GF-D8 (cell line): ENCODE data around the gene ANKRD28.

ENCODE experiments used
- DNase-seq: peaks from one replicate; lab custom pipeline; 2025; lab: John Stamatoyannopoulos, UW

Gene ANKRD28

DNA sequence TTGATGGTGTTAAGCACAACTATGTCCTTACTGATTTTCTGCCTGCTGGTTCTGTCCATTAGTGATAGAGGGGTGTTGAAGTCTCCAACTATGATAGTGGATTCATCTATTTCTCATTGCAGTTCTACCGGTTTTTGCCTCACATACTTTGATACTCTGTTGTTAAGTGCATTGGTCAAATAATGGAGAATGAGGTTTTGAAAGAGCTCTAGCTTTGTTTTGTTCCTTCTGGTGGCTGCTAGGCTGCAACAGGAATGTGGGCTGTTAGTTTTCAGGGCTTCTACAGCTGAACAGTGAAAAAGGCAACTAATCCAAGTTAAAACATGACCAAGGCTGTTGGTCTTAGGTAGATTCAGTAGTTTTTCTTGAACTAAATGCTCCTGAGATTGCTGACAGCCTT lies 133.6 kb downstream of the ANKRD28 start:
- no peak for DNase-seq

DNA sequence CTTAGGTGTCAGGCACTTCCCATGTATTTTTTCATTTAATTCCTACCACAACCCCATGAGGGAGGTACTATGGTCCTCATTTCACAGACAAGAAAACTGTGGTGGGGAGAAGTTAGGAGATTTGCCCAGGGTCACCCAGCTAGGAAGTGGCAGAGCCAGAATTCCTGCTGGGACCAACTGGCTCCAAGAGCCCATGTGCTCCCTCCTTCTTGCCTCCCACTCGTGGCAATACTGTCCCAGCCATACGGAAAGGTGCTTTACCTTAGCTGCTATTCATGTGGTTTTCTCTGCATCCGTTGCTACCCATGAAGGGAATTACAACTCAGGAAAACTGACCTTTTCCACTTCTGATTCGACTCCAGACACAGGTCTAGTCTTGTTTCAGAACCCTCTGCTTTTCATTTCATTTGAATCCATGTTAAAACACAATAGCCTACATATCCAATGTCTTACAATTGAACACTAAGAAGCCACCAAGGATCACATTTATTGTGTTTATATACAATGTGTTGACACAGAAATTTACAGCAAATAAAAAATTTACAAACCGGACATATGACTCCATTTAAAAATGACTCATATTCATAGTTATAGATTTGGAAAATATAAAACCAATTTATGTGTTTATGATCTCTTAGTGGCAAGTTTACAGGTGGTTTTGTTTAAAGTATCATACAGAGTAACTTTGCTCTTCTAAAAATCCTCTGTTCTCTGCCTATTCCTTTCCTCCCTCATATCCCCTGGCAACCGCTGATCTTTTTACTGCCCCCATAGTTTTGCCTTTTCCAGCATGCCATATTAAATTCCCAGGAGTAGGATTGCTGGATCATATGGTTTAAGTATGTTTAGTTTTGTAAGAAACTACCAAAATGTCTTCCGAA lies 137.5 kb downstream of the ANKRD28 start:
- no peak for DNase-seq

DNA sequence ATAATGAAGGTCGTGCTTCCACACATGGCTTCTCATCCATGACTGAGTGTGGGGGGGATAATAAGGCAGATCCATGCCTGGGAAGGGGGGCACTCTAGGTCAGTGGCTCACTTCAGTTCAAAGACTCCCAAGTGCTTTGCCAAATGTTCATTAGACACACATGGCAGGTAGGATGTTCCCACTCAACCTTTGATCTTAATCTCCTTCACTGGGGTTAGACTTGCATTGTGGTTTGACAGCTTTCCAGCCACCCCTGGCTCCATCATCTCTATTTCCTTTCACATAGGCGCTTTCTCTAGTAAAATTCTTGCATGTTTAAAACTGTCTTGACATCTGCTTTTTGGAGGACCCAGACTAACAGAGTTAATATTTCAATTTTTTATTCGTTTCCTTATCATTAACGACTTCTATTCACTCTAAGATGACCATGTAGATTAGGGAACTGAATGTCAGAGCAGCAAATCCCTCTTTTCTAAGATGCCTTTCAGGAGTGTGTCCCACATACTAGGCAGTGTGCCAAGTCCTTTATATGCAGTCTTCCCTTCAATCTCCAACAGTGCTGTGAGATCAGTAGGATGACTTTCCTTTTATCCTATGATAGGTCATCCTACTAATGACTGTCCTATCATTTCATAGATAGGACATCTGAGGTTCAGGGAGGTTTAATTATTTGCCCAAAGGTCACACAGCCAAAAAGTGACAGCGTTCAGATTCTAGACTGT lies 138.4 kb downstream of the ANKRD28 start:
- no peak for DNase-seq

DNA sequence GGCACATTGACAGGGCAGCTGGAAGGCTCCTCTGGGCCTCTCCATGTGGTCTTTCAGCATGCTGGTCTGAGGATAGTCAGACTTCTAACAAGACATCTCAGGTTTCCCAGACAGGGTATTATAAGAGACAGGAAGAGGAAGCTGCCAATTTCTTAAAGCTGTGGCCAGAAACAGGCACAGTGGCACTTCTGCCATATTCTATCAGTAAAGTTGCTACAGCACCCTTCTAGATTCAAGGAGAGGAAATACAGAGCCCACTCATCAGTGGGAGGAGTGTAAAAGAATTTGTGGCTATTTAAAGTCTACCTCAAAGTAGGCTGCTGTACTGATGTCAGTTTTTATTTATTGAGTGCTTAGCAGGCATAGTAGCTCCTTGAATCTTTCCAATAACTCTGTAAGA lies 140.8 kb downstream of the ANKRD28 start:
- peak; percentile 50 for DNase-seq

DNA sequence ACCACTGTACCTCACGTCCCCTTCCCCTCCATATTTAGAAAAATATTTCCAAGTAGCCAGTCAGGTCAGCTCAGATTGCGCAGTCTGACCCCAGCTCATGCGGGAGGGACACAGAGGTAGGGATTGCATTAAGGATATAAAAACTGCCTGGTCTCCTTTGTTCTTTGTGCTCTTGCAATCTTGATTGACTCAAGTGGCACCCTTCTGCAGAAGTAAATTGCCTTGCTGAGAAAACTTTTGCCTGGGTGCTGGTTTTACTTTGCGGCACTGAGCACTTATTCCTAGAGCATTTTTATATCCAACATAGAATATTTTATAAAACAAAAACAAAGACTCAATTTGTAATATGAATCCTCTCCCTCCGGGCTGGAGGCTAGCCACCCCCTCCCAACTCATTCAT lies 141.4 kb downstream of the ANKRD28 start:
- DNase-seq, result no peak

DNA sequence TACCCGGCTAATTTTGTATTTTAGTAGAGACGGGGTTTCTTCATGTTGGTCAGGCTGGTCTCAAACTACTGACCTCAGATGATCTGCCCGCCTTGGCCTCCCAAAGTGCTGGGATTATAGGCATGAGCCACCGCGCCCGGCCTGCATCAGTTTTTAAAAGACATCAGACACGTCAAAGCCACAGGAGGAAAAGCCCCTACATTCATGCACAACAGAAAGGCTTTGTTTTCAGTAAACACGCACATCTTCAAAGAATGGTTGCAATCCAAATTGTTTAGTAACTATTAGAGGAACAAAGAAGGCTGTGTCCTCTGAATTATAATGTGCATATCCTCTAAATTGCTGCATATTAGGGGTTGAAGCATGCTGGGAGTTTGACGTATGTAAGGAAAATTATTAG lies 142.9 kb downstream of the ANKRD28 start:
- DNase-seq, result no peak

DNA sequence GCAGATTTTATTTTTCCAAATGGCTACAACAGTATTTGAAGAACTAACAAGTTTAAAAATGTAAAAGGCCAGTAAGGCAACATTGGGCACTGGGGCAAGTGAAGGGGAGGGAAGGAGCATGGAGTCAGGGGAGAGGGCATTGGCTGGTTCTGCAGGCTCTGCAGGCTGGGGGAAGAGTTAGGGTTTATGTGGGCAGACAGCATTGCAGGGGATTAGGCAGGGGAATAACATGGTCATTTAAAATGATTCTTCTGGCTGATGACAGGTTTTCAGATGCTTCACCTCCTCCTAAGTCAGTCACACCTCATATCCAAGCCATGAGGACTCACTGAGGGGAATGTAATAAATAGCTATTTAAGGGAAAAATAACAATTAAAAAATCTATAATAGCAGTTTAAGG lies 143.7 kb downstream of the ANKRD28 start:
- no peak for DNase-seq

DNA sequence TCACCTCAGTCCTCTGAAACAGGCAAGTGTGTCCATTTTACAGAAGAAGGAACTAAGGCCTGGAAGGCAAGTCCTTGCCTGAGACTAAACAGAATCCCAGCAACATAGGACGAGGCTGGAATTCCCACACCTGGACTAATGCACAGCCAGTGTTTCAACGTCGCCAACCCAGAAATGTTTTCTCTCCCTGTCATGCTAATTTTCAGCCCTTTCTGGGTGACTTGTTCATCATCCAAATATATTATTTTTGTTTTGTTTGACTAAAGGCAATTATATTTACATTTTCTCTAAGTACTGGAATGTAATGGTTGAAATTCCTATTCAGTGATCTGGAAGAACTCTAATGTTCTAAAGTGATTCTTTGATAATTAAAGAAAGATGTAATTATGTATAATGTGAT lies 144.5 kb downstream of the ANKRD28 start:
- DNase-seq, result no peak

DNA sequence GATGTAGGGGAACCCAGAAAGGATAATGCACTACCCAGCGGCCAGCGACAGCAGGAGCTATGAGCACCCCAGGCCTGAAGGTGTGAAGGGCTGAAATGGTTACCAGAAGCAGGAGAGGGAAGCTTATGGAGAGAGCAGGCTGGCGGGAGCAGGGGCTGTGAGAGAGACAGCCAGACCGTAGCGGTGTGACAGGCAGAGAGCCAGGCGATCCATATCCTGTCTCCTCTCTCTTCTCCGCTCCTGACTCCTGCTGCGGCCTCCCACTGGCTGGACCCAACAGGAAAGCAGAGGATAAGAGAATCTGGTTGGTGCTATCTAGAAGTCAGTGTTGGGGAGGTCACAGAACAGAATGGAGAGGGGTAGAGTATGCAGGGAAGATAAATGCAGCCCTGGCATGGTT lies 146.4 kb downstream of the ANKRD28 start:
- no peak for DNase-seq

DNA sequence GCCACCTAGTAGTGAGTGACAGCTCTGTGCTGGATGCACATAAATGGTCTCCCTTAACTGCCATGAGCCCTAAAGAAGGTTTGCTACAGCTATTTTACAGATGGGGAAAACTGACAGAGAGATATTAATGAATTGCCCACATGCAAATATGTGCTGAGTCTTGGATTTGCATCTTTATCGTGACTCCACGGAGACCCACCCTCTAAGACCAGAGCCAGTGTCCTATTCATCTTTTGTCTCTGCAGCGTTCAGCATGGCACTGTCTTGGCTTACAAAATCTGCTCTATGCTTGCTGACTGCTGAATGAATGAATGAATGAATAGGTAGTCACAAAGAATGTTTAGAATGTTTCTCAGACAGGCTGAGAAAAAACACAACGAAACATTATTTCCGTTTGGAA lies 147.9 kb downstream of the ANKRD28 start:
- no peak for DNase-seq

DNA sequence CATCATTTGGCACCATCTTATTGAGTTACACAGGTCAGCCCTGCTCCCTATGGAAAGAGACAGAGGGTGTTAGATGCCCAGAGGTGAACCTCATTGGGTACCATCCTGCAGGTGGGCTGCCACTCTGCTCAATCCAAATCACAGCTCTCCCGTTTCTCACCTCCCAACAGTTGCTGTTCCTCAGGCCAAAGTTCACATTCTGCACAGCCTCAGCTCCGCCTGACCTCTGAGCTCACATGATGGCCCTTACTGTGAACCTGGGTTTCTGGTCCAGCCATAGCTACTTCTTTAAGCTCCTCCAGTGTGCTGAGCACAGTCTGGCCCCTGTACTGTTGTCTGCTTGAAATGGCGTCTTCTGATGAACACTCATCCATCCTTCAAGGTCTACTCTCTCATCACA lies 148.4 kb downstream of the ANKRD28 start:
- DNase-seq, result no peak

DNA sequence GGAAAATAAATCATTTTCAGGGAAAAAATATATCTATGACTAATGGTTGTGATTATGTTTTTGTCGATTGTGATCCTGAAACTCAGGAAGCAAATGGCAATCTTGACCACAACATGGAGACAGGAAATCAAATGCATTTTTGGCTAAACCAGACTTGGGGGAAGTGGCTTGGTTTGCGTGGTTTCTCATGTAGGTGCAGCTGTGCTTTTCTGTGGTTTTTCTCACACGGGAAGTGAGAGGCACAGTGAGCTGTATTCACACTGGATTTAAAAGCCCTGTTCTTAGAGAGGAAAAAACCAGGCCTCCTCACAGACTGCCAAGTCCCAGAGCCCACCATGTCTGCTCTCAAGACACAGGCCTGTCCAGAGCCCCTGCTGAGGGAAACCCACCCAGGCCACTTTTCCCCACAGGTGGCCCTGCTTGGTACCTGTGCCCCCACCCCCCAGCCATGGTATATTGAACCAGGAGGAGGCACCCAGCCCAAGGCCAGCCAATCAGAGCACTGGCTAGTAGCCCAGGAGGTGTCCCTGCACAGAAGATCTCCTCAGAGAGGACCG lies 150.1 kb downstream of the ANKRD28 start:
- peak; percentile 82 for DNase-seq

DNA sequence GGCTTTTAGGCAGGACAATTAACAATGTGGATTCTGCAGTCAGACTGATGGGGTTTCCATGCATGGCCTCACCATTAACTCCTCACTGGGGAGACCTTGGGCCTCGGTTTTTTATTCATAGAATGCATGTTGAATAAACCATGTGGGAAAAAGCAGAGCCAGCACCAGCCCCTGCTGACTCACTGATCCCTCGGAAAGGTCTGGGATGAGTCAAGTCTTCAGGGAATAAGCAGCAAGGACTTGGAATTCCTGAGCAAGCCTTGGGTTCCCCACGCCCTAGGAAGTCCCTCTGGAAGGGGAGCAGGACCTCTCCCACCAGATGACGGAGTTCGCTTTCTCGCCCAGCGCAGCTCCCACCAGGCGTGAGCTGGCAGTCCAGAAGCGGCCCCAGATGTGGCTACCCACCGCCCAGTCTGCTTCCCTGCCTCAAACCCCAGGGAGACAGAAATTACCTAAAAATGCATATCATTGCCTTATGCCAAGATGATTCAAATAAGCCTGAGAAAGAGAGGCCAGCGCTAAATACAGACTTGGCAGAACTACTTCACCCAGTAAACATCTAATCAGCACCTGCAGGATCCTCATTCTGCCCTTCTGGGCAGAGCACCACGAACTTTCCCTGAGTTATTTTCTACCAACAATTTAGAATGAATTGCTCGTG lies 150.8 kb downstream of the ANKRD28 start:
- no peak for DNase-seq

DNA sequence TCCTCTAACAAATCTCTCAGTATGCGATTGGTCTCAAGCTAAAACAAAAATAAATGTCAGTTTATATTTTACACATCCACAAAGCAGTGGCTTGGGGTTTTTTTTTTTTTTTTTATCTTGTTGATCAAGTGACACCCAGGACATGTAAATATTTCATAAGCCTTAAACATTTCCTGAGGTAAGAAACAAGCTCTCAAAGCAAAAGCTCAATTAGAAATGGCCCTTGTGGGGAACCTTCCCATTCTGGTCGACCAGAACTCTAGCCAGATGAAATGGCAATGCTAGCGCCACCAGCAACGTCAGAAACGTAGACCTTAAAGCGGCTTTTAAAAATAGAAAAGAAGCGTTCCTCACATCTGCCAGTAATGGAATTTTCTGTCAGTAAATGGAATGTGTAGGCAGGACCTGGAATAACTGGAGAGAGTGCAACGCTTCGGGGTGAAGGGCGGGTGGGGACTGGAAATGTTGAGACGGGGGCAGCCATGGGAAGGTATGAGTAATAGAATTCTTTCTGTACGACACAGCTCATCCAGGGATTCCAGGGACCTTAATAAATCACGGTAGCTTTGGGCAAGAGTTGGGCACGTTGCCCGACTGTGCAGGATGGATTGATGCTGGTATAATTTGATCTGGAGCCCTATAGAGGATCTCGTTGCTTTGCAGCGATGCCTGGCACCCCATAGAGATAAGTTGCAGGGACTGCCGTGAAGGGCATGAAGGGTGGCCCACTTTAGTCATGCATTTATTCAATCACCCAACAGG lies 151.9 kb downstream of the ANKRD28 start:
- no peak for DNase-seq

DNA sequence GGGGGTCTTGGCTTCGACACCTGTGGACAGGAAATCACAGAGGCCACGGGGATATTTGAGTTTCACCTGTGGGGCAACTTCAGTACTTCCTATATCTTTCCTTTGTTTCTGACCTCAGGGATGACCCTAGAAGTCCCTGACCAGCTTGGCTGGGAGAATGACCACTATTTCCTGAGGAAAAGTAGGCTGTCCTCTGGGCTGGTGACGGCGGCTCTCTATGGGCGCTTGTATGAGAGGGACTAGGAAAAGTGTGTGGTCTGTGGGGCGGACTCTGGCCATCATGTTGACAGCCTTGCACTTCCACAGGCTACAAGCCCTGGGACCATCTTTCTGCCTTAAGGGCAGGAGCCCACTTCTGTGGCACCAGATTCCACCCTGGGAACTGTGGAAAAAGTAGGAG lies 152.5 kb downstream of the ANKRD28 start:
- no peak for DNase-seq

DNA sequence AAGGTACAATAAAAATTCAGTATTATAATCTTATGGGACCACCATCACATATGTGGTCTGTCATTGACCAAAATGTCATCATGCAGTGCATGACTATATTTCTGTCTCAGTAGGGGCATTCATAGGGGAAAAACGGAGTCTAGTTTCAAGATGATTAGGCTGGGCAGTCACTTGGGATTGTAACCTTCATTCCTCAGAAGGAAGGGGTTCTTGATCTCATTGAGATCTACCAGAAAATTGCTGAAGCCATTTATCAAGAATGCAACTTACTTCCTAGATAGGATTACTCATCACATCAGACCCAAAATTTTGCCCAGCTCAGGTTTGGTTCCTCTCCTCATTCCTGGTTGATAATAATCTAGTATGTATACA lies 158.9 kb downstream of the ANKRD28 start:
- no peak for DNase-seq

DNA sequence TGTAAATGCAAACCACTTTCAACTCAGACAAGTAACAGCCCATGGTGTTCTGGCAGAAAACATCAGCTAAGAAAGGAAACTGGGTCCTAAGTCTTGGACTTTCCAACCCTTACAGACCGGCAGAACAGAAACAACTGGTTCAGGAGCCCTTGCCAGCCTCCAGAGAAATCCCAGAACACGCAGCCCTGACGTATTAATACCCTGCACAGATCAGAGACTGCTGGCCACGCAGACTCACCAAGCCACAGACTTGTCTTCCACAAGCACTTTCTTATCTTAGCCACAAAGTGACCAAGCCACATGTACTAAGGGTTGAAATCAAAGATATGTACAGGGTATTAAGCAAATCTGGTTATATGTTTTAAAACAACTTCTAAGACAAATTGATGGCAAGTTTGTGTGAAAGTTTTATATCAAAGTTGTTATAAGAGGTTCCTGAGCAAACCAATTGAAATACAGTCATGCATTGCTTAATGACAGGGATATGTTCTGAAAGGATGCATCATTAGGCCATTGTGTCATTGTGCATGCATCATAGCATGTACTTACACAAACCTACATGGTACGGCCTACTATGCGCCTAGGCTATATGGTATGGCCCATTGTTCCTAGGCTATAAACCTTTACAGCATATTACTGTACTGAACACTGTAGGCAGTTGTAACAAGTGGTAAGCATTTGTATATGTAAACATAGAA lies 159.4 kb downstream of the ANKRD28 start:
- DNase-seq, result no peak

DNA sequence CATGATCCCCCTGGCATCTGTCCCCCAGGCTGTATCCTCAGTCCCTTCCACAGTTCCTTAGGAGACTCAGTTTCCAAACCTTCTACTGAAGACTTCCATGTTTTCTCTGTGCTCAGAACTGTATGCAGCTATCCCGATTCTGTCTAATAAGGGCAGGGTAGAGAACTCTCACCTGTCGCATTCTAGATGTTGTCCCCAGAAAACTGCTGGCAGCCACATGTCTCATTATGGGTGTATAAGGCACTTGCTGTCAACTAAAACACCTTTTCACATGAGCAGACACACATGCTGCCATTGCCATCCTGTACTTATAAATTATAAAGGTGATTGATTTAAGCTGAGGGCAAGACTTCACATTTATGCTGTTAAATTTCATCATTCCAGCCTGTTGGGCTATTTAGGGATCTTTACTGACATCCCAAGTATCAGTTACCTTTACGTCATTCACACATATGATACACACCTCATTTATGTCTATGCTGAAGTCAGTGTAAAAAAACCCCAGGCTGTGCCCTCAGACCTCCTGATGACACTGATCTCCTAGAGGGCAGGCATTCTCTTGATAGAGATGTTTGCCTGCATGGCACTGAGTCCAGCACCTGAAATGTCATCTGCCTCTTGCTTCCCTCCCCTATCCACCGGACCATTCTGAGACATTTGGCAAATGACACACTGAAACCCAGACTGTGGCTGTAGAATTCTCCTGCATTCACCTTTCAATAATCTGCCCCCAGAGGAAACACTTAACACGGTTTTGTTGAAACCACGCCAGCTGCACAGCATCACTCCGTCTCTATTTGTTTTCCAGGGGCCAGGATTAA lies 160.4 kb downstream of the ANKRD28 start:
- no peak for DNase-seq

DNA sequence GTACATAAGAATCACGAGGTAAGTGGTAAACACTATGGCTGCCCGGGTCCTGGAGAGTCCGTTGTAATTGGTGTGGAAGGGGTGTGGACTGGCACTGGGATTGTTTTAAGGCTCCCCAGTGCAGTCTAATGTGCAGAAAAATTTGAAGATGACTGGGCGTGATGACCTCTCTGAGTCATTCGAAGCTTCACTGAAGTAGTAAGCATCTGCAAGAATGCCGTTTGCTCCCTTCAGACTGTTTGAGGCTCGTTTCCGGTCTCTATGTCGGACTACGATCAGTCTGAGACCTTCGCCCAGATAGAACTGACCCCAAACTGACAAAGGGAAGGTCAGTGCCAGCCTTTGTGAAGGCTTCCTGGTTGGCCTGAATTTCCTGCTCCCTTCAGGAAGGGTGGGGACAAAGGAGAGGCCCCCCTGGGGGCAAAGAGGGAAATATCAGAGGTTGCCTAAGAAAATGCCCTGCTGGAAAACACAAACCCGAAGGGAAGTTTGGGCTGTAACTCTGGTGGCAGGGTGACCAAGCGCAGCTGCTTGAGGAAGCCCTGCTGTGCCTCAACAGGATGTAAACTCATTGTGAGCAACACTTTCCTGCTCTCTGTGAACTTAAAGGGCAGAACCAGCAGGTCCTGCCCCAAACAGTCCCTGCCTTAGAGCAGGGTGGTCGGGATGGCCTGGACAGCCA lies 161.6 kb downstream of the ANKRD28 start:
- DNase-seq, result peak; percentile 46

DNA sequence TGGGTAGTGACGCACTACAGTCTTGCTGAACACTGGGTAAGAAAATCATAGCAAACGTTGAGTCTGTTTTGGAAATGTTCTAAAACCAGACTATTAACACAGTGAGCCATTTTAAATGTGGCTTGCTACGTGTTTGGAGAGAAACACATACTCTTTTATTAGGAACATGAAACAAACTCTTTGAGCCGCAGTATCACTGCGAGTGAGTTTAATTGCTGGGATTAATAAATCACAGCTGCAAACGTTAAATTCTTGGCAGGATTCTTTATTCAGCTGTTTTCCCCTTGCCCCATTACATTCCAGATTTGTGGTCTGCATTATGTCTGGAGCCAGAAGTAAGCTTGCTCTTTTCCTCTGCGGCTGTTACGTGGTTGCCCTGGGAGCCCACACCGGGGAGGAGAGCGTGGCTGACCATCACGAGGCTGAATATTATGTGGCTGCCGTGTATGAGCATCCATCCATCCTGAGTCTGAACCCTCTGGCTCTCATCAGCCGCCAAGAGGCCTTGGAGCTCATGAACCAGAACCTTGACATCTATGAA lies 162.6 kb downstream of the ANKRD28 start:
- DNase-seq, result no peak
